ENCODE data around the gene MYO5B.

Gene MYO5B

GRCh38 chr18:50162486-50163304, 32.3 kb downstream of the MYO5B start:
- H3K27ac ChIP-seq (ENCODE audit: low read depth, low read length), result no peak overlapping the region
- H3K4me1 ChIP-seq (ENCODE audit: control insufficient read depth, low read length), result no peaks in the 10 kb centered on the region
- no peaks in the 10 kb centered on the region for H3K9me2 ChIP-seq (replicated peaks; ENCODE audit: control insufficient read depth, low read length)
- H3K4me2 ChIP-seq (ENCODE audit: low read length), result no peak overlapping the region
- H3K9me3 ChIP-seq (ENCODE audit: control insufficient read depth, insufficient read depth, low read length), result no peaks in the 10 kb centered on the region
- no peaks in the 10 kb centered on the region for H3K79me2 ChIP-seq (ENCODE audit: control insufficient read depth, low read length)
- H3K27me3 ChIP-seq (ENCODE audit: control insufficient read depth, low read length), result peaks cover 25% of the 10 kb centered on the region
- no peaks in the 10 kb centered on the region for H3F3A ChIP-seq (ENCODE audit: control insufficient read depth, insufficient read depth)
- no peaks in the 10 kb centered on the region for H4K20me1 ChIP-seq (ENCODE audit: control insufficient read depth, insufficient read depth, low read depth, low read length)
- no peak overlapping the region for H3K4me3 ChIP-seq (ENCODE audit: low read length)
- no peaks in the 10 kb centered on the region for H3K36me3 ChIP-seq (ENCODE audit: control insufficient read depth, low read length)
- TF ChIP-seq EZH2phosphoT487 (IDR thresholded peaks at IDR 0.05; ENCODE audit: borderline replicate concordance, low read length) (no peak), CTCF (IDR thresholded peaks at IDR 0.05; ENCODE audit: low read depth, low read length, poor library complexity, severe bottlenecking) (no peak)

GRCh38 chr18:50161597-50162205, 33.2 kb downstream of the MYO5B start:
- no peak for TF ChIP-seq EZH2phosphoT487 (IDR thresholded peaks at IDR 0.05; ENCODE audit: borderline replicate concordance, low read length)
- TF ChIP-seq CTCF (IDR thresholded peaks at IDR 0.05; ENCODE audit: low read depth, low read length, poor library complexity, severe bottlenecking), result no peak
- no peaks in the 10 kb centered on the region for H3K4me1 ChIP-seq (ENCODE audit: control insufficient read depth, low read length)
- no peaks in the 10 kb centered on the region for H3F3A ChIP-seq (ENCODE audit: control insufficient read depth, insufficient read depth)
- no peaks in the 10 kb centered on the region for H3K36me3 ChIP-seq (ENCODE audit: control insufficient read depth, low read length)
- no peak overlapping the region for H3K4me2 ChIP-seq (ENCODE audit: low read length)
- no peaks in the 10 kb centered on the region for H3K9me2 ChIP-seq (replicated peaks; ENCODE audit: control insufficient read depth, low read length)
- H4K20me1 ChIP-seq (ENCODE audit: control insufficient read depth, insufficient read depth, low read depth, low read length), result no peaks in the 10 kb centered on the region
- H3K4me3 ChIP-seq (ENCODE audit: low read length), result no peak overlapping the region
- no peaks in the 10 kb centered on the region for H3K79me2 ChIP-seq (ENCODE audit: control insufficient read depth, low read length)
- no peaks in the 10 kb centered on the region for H3K9me3 ChIP-seq (ENCODE audit: control insufficient read depth, insufficient read depth, low read length)
- H3K27me3 ChIP-seq (ENCODE audit: control insufficient read depth, low read length), result peaks cover 21% of the 10 kb centered on the region
- no peak overlapping the region for H3K27ac ChIP-seq (ENCODE audit: low read depth, low read length)

GRCh38 chr18:50159654-50160046, 35.3 kb downstream of the MYO5B start:
- H3K4me1 ChIP-seq (ENCODE audit: control insufficient read depth, low read length), result no peaks in the 10 kb centered on the region
- no peak overlapping the region for H3K4me3 ChIP-seq (ENCODE audit: low read length)
- H3F3A ChIP-seq (ENCODE audit: control insufficient read depth, insufficient read depth), result no peaks in the 10 kb centered on the region
- no peaks in the 10 kb centered on the region for H3K9me3 ChIP-seq (ENCODE audit: control insufficient read depth, insufficient read depth, low read length)
- peaks cover 21% of the 10 kb centered on the region for H3K27me3 ChIP-seq (ENCODE audit: control insufficient read depth, low read length)
- H4K20me1 ChIP-seq (ENCODE audit: control insufficient read depth, insufficient read depth, low read depth, low read length), result no peaks in the 10 kb centered on the region
- no peaks in the 10 kb centered on the region for H3K36me3 ChIP-seq (ENCODE audit: control insufficient read depth, low read length)
- H3K9me2 ChIP-seq (replicated peaks; ENCODE audit: control insufficient read depth, low read length), result no peaks in the 10 kb centered on the region
- H3K79me2 ChIP-seq (ENCODE audit: control insufficient read depth, low read length), result no peaks in the 10 kb centered on the region
- no peak overlapping the region for H3K27ac ChIP-seq (ENCODE audit: low read depth, low read length)
- no peak overlapping the region for H3K4me2 ChIP-seq (ENCODE audit: low read length)
- TF ChIP-seq EZH2phosphoT487 (IDR thresholded peaks at IDR 0.05; ENCODE audit: borderline replicate concordance, low read length) (no peak), CTCF (IDR thresholded peaks at IDR 0.05; ENCODE audit: low read depth, low read length, poor library complexity, severe bottlenecking) (no peak)

Data from DOHH2 (cell line).